Measurements from ENCODE around the gene ACKR1. TPM values are rescaled to one million over a fixed set of nuclear protein-coding genes. Genes with fewer than 3 reads are reported as not detected.

Gene ACKR1
- total and polyA plus RNA-seq, 5 donors: 2.7 to 17.9 (median 4.0) TPM

DNA sequence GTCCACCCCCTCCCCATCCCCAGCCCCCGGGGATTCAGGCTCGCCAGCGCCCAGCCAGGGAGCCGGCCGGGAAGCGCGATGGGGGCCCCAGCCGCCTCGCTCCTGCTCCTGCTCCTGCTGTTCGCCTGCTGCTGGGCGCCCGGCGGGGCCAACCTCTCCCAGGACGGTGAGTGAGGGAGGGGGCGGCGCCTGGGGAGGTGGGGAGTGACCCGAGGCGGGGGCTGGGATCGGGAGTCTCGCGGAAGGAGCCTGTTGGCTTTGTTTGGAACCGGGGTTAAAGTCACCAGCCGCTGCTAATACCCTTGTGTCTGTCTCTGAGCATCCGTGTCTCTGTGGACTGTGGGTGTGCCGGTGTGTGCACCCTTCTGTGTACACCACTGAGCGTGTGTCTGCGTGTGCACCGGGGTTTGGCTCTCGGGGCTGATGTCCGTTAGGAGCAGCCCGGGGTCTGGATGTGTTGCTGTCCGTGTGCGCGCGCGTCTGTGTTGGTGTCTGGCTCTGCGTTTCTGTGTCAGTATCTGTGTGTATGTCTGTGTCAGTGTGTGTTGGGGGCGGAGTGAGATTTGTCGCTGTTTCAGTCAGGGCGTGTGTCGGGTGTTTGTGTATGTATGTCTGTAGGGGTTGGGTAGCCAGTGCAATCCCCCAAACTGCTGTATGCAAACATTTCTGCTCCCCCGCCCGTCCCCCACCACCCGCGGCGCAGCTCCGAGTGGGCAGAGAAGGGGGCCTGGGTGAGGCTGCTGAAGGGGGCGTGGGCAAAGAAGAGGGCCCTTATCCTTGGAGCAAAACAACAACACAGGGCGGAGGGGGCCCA is 32.8 kb upstream of the ACKR1 start:
- WGBS: 1% methylated on average over 49 of the region's 49 CpGs
- peak in 1 of 2 donors; percentile 21 for ATAC-seq
- Histone ChIP-seq H3K4me1 (ENCODE audit: control insufficient read depth, insufficient read depth, low read length) (no peaks in the 10 kb centered on the region), H3K9me3 (ENCODE audit: control insufficient read depth, low read length) (no peaks in the 10 kb centered on the region), H3K27me3 (ENCODE audit: control insufficient read depth, insufficient read depth) (no peaks in the 10 kb centered on the region), H3K27ac (ENCODE audit: low read length) (no peak overlapping the region), H3K4me3 (ENCODE audit: low read length) (peak overlapping the region; percentile 20)
- intact Hi-C loops (cut with DNase I): no loop called here
- peak in 2 of 3 donors; percentile 45 to 51 for DNase-seq

DNA sequence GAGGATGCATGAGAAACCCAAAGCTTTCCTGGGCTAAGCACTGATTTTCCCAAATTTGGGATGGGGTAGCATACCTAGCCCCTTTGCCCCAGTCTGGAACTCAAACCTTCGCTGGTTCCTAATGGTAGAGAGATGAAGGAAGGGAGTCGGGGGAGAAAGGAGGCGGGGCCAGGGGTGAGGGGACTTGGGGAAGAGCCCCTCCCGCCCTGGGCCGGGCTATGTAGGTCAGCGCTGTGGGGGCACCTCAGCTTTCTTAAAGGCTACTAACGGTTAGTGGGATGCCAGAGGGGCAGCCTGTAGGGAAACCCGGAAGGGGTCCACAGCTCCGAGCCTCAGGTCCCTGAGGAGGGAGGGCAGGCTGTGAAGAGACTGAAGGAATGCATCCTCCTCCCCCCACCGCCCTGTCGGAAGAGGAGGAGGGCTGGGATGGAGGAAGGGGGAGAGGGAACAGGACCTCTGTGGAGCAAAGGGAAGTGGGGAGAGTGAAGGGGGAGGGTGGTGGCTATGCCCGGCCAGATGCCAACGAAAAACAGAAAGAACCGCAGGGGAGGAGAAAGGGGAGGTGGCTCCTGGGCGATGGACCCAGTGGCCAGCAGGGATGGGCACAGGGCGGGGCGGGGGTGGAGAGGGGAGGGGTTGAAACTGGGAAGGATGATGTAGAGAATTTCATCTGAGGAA is 31.9 kb upstream of the ACKR1 start:
- no peaks in the 10 kb centered on the region for H3K9me3 ChIP-seq (ENCODE audit: control insufficient read depth, low read length)
- ATAC-seq (peak; percentile 38 to 54), DNase-seq (peak; percentile 22 to 64 (median 59))
- no peak overlapping the region for H3K4me3 ChIP-seq (ENCODE audit: low read length)
- intact Hi-C loops (cut with DNase I): no loop called here
- no peaks in the 10 kb centered on the region for H3K4me1 ChIP-seq (ENCODE audit: control insufficient read depth, insufficient read depth, low read length)
- H3K27ac ChIP-seq (ENCODE audit: low read length): no peak overlapping the region
- 1% methylated on average over 17 of the region's 17 CpGs for WGBS
- H3K27me3 ChIP-seq (ENCODE audit: control insufficient read depth, insufficient read depth): no peaks in the 10 kb centered on the region

DNA sequence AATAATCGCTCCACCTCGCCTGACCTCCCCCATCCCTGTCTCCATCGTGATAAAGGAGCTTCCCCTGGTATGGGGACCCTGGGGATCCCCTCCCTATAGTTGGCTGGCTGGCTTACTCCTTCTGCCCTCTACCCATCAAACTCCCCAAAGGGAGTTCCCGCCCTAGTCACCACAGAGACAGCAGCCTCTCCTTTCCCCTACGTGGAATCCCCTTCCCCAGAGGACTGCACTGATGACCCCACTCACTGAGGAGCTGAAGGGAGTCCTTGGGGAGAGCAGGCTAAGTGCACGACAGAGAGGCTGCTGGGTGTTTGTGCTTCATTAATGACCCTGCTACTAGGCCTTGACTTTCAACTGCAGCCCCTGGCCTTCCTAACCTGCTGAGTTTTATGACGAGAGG is 31.4 kb upstream of the ACKR1 start:
- H3K4me1 ChIP-seq (ENCODE audit: control insufficient read depth, insufficient read depth, low read length): no peaks in the 10 kb centered on the region
- WGBS: 26% methylated on average over 7 of the region's 7 CpGs
- H3K9me3 ChIP-seq (ENCODE audit: control insufficient read depth, low read length): no peaks in the 10 kb centered on the region
- no peaks in the 10 kb centered on the region for H3K27me3 ChIP-seq (ENCODE audit: control insufficient read depth, insufficient read depth)
- no peak overlapping the region for H3K4me3 ChIP-seq (ENCODE audit: low read length)
- DNase-seq (no peak), ATAC-seq (peak in 1 of 2 donors; percentile 13)
- intact Hi-C loops (cut with DNase I): no loop called here
- no peak overlapping the region for H3K27ac ChIP-seq (ENCODE audit: low read length)

DNA sequence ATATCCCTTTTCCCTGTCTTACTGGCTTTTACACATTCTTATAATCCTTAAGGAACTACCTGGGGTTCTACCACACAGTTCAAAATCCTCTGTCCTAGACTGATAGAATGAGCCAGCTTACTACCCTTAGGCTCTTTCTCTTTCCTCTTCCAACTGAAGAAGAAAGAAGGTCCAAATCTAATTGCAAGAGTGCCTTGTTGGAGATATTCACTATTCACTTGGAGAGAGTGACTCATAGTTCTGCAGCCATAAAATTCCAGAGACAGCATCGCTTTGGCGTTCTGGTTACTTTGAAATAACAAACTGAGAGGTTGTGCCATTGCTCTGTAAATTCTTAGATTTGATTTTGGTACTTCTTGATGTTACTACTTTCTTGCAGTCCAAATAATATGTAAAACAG is 29.1 kb upstream of the ACKR1 start:
- WGBS: 73% methylated on average over 2 of the region's 2 CpGs
- H3K27me3 ChIP-seq (ENCODE audit: control insufficient read depth, insufficient read depth): no peaks in the 10 kb centered on the region
- no peak for DNase-seq
- no peak overlapping the region for H3K4me3 ChIP-seq (ENCODE audit: low read length)
- no peaks in the 10 kb centered on the region for H3K4me1 ChIP-seq (ENCODE audit: control insufficient read depth, insufficient read depth, low read length)
- intact Hi-C loops (cut with DNase I): no loop called here
- H3K27ac ChIP-seq (ENCODE audit: low read length): no peak overlapping the region
- H3K9me3 ChIP-seq (ENCODE audit: control insufficient read depth, low read length): no peaks in the 10 kb centered on the region
- no peak for ATAC-seq

DNA sequence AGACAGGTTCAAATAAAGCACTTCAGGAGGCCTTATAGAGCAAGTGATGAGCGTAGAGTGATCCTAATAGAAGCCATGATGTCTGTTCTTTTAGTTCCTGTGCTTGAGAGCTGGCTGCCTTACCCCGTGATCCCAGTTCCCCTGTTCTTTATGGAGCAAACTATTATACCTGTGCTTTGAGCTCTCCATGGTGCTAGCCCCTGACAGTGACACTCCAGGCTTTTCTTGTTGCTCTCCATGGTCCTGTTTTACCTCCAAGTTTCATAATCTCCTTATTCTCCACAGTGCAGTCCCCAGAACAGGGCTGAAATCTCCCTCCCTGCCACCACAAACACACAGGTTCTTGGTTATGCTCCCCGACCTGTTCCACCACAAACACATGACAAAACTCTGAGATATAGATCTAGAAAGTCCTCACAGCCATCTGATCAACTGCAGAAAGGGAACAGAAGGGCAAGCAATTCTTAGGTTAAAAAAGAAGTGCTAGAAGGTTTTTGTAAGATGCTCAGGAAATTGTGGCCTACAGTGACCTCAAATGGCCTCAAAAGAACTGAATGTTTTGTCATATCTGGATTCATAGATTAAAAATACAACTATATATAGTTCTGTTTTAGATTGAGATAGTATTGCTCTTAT is 27.3 kb upstream of the ACKR1 start:
- ATAC-seq (peak; percentile 64 to 68), DNase-seq (peak in 2 of 3 donors; percentile 15 to 64)
- H3K27ac ChIP-seq (ENCODE audit: low read length): no peak overlapping the region
- no peaks in the 10 kb centered on the region for H3K4me1 ChIP-seq (ENCODE audit: control insufficient read depth, insufficient read depth, low read length)
- intact Hi-C loops (cut with DNase I): no loop called here
- WGBS: 13% methylated on average over 3 of the region's 3 CpGs
- H3K9me3 ChIP-seq (ENCODE audit: control insufficient read depth, low read length): no peaks in the 10 kb centered on the region
- no peak overlapping the region for H3K4me3 ChIP-seq (ENCODE audit: low read length)
- no peaks in the 10 kb centered on the region for H3K27me3 ChIP-seq (ENCODE audit: control insufficient read depth, insufficient read depth)

DNA sequence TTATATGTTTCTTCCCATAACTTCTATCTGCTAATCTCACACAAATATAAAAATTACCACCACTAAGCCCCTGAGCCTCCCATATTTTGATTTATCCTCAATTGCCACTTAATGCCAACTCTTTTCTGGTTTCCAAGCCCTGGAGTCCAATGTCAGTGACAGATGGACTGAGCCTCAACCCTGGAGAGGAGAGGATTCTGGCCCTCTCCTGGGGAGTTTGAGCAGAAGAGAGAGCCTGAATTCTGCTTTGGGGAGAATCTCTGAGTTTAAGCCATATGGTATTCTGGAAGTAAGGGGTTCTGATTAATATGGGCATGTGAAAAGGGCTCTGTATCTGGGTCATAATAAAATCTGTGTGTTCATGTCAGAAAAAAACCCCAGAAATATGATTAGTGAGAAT is 24.8 kb upstream of the ACKR1 start:
- H3K27ac ChIP-seq (ENCODE audit: low read length): no peak overlapping the region
- no peaks in the 10 kb centered on the region for H3K9me3 ChIP-seq (ENCODE audit: control insufficient read depth, low read length)
- ATAC-seq (no peak), DNase-seq (no peak)
- intact Hi-C loops (cut with DNase I): no loop called here
- no peaks in the 10 kb centered on the region for H3K4me1 ChIP-seq (ENCODE audit: control insufficient read depth, insufficient read depth, low read length)
- no peaks in the 10 kb centered on the region for H3K27me3 ChIP-seq (ENCODE audit: control insufficient read depth, insufficient read depth)
- H3K4me3 ChIP-seq (ENCODE audit: low read length): no peak overlapping the region

DNA sequence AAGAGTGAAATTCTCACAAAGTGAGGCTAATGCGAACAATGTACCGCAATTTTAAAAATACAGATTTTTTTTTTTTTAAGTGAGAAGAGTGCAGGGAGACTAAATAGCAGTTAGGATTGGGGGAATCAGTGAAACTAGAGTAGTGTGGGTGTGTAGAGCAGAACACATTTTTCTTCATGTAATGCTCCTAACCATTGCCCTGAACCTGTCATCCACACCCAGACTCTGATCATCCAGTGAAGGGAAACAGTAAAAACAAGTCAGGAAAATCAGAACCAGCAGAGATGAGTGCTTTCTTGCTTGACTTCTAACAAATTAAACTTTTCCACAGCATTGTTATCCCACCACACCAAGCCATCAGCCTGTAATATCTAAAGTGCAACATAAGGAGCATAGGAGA is 24.2 kb upstream of the ACKR1 start:
- H3K9me3 ChIP-seq (ENCODE audit: control insufficient read depth, low read length): no peaks in the 10 kb centered on the region
- over 99% methylated on average over 2 of the region's 2 CpGs for WGBS
- H3K27me3 ChIP-seq (ENCODE audit: control insufficient read depth, insufficient read depth): no peaks in the 10 kb centered on the region
- no peak overlapping the region for H3K27ac ChIP-seq (ENCODE audit: low read length)
- intact Hi-C loops (cut with DNase I): no loop called here
- no peak for DNase-seq
- no peak overlapping the region for H3K4me3 ChIP-seq (ENCODE audit: low read length)
- ATAC-seq: no peak
- no peaks in the 10 kb centered on the region for H3K4me1 ChIP-seq (ENCODE audit: control insufficient read depth, insufficient read depth, low read length)

DNA sequence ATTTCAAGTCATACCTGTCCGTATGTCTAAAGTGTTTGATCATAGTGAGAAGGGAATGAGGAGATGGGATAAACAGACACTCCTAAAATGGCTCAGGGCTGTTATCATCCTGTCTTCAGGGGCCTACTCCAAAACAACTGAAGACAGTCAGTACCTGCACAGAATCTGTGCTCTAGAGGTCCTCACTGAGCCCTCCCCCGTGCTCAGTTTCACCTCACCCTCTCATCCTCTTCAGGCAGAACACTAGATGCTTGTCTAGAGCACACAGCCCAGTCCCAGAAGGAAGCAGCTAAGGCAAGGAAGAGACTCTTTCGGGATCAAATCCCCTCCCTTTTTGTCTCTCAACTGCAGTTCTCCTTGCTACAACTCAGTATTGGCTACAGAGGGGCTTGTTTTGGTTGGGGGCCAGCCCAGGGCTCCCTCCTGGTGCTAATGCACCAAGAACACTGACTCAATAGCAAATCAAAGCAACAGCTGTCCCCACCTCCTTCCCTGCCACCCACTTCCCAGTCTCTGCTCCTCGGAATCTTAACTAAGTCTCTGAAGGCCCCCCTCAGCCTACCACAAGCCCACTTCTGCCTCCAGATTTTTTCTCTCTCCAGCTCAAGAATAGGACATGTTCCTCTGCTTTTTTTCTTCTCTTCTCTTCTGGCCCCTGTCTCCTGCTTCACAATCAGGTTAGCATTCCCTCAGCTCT is 23.2 kb upstream of the ACKR1 start:
- no peaks in the 10 kb centered on the region for H3K27me3 ChIP-seq (ENCODE audit: control insufficient read depth, insufficient read depth)

DNA sequence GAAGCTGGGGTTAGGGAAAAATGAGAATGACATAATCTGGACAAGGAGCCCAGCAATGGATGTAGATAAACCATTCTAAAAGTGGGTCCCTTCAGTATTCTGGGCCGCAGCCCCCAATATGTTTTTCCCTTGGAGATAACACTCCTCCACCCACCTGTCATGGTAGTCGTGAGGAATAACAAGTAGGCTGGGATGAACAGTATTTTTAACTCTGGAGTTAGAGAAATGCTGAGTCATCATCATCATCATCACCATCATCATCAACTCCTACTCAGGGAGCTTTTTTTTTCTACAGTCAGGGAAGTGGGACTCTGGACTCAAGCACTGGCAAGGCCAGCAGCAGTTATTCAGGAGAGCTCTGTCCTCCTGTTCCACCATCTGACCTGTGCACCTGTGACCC is 20.5 kb upstream of the ACKR1 start:
- no peak for DNase-seq
- no peak for ATAC-seq
- no peaks in the 10 kb centered on the region for H3K27me3 ChIP-seq (ENCODE audit: control insufficient read depth, insufficient read depth)
- H3K4me3 ChIP-seq (ENCODE audit: low read length): no peak overlapping the region
- H3K9me3 ChIP-seq (ENCODE audit: control insufficient read depth, low read length): no peaks in the 10 kb centered on the region
- intact Hi-C loops (cut with DNase I): no loop called here
- H3K27ac ChIP-seq (ENCODE audit: low read length): no peak overlapping the region
- 65% methylated on average over 2 of the region's 2 CpGs for WGBS
- no peaks in the 10 kb centered on the region for H3K4me1 ChIP-seq (ENCODE audit: control insufficient read depth, insufficient read depth, low read length)

More for the DNA sequence above, 23.2 kb upstream of the ACKR1 start:
- no peak for DNase-seq
- Histone ChIP-seq H3K4me1 (ENCODE audit: control insufficient read depth, insufficient read depth, low read length) (no peaks in the 10 kb centered on the region), H3K27ac (ENCODE audit: low read length) (no peak overlapping the region), H3K9me3 (ENCODE audit: control insufficient read depth, low read length) (no peaks in the 10 kb centered on the region), H3K4me3 (ENCODE audit: low read length) (no peak overlapping the region)
- 46% methylated on average over 4 of the region's 4 CpGs for WGBS
- intact Hi-C loops (cut with DNase I): no loop called here
- no peak for ATAC-seq

DNA sequence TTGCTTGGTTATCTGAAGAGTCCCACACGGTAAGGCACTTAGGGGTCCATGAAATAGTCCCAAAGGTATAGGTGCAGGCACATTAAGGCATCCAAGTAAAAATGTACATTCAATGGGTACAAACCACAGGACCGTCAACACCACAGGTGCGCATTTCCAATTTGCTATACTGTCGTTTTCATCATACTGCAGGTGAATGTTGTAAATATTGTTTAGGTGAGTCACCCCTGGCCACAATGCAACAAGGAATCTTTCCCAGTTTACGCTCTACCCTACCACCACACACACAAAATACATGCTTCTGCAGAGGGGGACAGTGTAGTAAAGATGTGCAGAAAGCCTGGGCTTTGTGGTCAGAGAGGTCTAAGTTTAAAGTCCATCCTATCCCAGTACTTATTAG is 19.6 kb upstream of the ACKR1 start:
- no peak overlapping the region for H3K27ac ChIP-seq (ENCODE audit: low read length)
- no peak for ATAC-seq
- no peak for DNase-seq
- peaks cover 2% of the 10 kb centered on the region for H3K27me3 ChIP-seq (ENCODE audit: control insufficient read depth, insufficient read depth)
- H3K4me3 ChIP-seq (ENCODE audit: low read length): no peak overlapping the region
- H3K4me1 ChIP-seq (ENCODE audit: control insufficient read depth, insufficient read depth, low read length): no peaks in the 10 kb centered on the region
- H3K9me3 ChIP-seq (ENCODE audit: control insufficient read depth, low read length): no peaks in the 10 kb centered on the region
- intact Hi-C loops (cut with DNase I): no loop called here
- WGBS: 90% methylated on average over 5 of the region's 5 CpGs

DNA sequence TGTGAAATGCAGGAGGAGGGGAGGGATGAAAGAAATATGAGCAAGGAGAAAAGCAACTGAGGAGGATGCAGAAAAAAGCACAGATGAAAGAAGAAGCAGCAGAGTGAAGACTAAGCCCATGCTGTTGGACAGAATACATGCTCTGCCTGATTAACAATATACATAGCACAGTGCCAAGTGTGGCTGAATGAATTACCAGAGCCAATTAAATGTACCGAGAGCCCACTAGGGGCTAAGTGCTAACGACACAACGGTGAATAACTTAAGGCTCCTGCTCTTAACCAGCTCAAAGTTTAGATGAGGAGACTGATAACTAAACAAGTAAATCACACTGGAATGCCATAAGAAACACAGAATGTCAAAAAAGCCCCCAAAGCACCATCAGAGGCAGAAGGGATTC is 17.6 kb upstream of the ACKR1 start:
- intact Hi-C loops (cut with DNase I): no loop called here

More for the DNA sequence above, 17.6 kb upstream of the ACKR1 start:
- 37% methylated on average over 3 of the region's 3 CpGs for WGBS
- ATAC-seq (no peak), DNase-seq (no peak)
- Histone ChIP-seq H3K9me3 (ENCODE audit: control insufficient read depth, low read length) (no peaks in the 10 kb centered on the region), H3K27me3 (ENCODE audit: control insufficient read depth, insufficient read depth) (peaks cover 2% of the 10 kb centered on the region), H3K4me1 (ENCODE audit: control insufficient read depth, insufficient read depth, low read length) (no peaks in the 10 kb centered on the region), H3K27ac (ENCODE audit: low read length) (no peak overlapping the region), H3K4me3 (ENCODE audit: low read length) (no peak overlapping the region)

Measured in right cardiac atrium (tissue), 5 donors.